CD4-positive, alpha-beta T cell (primary cell): ENCODE results near the gene SLC66A3. TPM values are rescaled to one million over a fixed set of nuclear protein-coding genes. Genes with fewer than 3 reads are reported as not detected.

Experiments
- ATAC-seq: fragments of 200-7000 bp; cut with Tn5 transposase; one replicate; pipeline ENCODE4 v1.10.0; 2022; ENCODE audit warnings: mild to moderate bottlenecking; ENCODE audit not compliant: poor library complexity
- CTCF ChIA-PET: fragments of 350-600 bp; sonication (Branson Sonifier 250); formaldehyde crosslinking; loops from one replicate; lab custom pipeline; 2021; ENCODE audit warnings: antibody characterized with exemption, inconsistent platforms; lab: Charles Lee
- POLR2A ChIA-PET: fragments of 350-600 bp; sonication (Branson Sonifier 250); formaldehyde crosslinking; loops from one replicate; lab custom pipeline; 2021; ENCODE audit warnings: antibody characterized with exemption, inconsistent platforms; lab: Charles Lee
- DNase-seq, 14 experiments: peaks; one replicate each; pipeline ENCODE4 v3.0.0-alpha.2; 2013 to 2020; ENCODE audit warnings: mixed read lengths in 2 of 14
- H3K27ac ChIP-seq, 2 donors: one replicate each; pipeline versions ENCODE4 v1.5.1 to v1.7.0; 2013; ENCODE audit warnings: low read length in 2 of 2, low read depth in 1 of 2, mild to moderate bottlenecking in 1 of 2
- H3K27me3 ChIP-seq, 2 experiments: 1 replicate in 1 of 2; 2 replicates in 1 of 2; pipeline versions ENCODE4 v1.6.1 to v1.7.0; 2013; ENCODE audit warnings: low read length in 2 of 2, control low read depth in 1 of 2, mild to moderate bottlenecking in 1 of 2, moderate library complexity in 1 of 2; ENCODE audit not compliant: insufficient read depth in 2 of 2, control insufficient read depth in 1 of 2
- H3K36me3 ChIP-seq: one replicate; pipeline ENCODE4 v1.6.1; 2013; ENCODE audit warnings: low read length, control low read depth; ENCODE audit not compliant: insufficient read depth
- H3K4me1 ChIP-seq: one replicate; pipeline ENCODE4 v1.6.1; 2013; ENCODE audit warnings: low read length, control low read depth; ENCODE audit not compliant: insufficient read depth
- H3K4me3 ChIP-seq: one replicate; pipeline ENCODE4 v1.5.1; 2013; ENCODE audit warnings: mild to moderate bottlenecking, low read length, moderate library complexity
- H3K9me3 ChIP-seq, 2 experiments: 1 replicate in 1 of 2; 2 replicates in 1 of 2; pipeline versions ENCODE4 v1.6.1 to v1.7.0; 2013; ENCODE audit warnings: low read length in 2 of 2, mild to moderate bottlenecking in 2 of 2, control low read depth in 1 of 2, moderate library complexity in 1 of 2; ENCODE audit not compliant: control insufficient read depth in 1 of 2, insufficient read depth in 1 of 2
- H3K27ac Mint-ChIP-seq: one replicate; pipeline ENCODE4 v1.8.0; 2020; ENCODE audit warnings: mixed read lengths
- H3K27me3 Mint-ChIP-seq: one replicate; pipeline ENCODE4 v1.8.0; 2021; ENCODE audit warnings: mixed read lengths
- H3K36me3 Mint-ChIP-seq: one replicate; pipeline ENCODE4 v1.8.0; 2021; ENCODE audit warnings: low read depth, mixed read lengths
- H3K4me1 Mint-ChIP-seq: one replicate; pipeline ENCODE4 v1.8.0; 2021; ENCODE audit warnings: low read depth, mixed read lengths
- H3K4me3 Mint-ChIP-seq: one replicate; pipeline ENCODE4 v1.8.0; 2020; ENCODE audit warnings: mild to moderate bottlenecking, mixed read lengths
- H3K9me3 Mint-ChIP-seq: one replicate; pipeline ENCODE4 v1.8.0; 2020; ENCODE audit warnings: mixed read lengths
- intact Hi-C, 2 experiments: fragments of 100-400 bp; cut with DNase I in 1 of 2; cut with micrococcal nuclease in 1 of 2; formaldehyde crosslinking; loops; one replicate each; pipeline versions ENCODE4 v1.15.1 to v1.9.0; 2023 to 2025; cut with DNase I, micrococcal nuclease
- total RNA-seq, 174 experiments: library from RNA in 2 of 174; stranded (reverse) in 2 of 174; gene quantifications; one replicate each; pipeline ENCODE4 v1.2.3 and lab custom pipeline; 2021 to 2026
- TF ChIP-seq, protein P1 (sequence below): fragments of 200-600 bp; IDR thresholded peaks from one replicate; pipeline ENCODE4 v1.8.0; 2022; ENCODE audit warnings: antibody characterized with exemption, mild to moderate bottlenecking

The SLC66A3 gene
- total RNA-seq, 2 experiments from 2014 or later = 6.9 to 7.3 TPM

- Mint-ChIP-seq H3K4me3 (peak overlapping the region; percentile 89), H3K9me3 (no peaks in the 10 kb centered on the region), H3K36me3 (no peaks in the 10 kb centered on the region), H3K4me1 (peaks cover 40% of the 10 kb centered on the region), H3K27me3 (no peaks in the 10 kb centered on the region), H3K27ac (peak overlapping the region; percentile 85)
- ATAC-seq (no peak), DNase-seq (peak in 1 of 14 experiments; percentile 28)
- Histone ChIP-seq H3K4me3 (peak overlapping the region; percentile 55), H3K9me3 (no peaks in the 10 kb centered on the region), H3K27me3 (no peaks in the 10 kb centered on the region), H3K27ac (no peak overlapping the region), H3K4me1 (peaks cover 48% of the 10 kb centered on the region), H3K36me3 (no peaks in the 10 kb centered on the region)
- POLR2A ChIA-PET = interaction anchor here (0.6 to 4.9 kb wide), 13 partner anchors 12 to 450 kb away, joined by 3 to 64 read pairs (median 4); partner anchors contain the start of genes E2F6, PDIA6 and SLC66A3
- TF ChIP-seq, protein P1, sequence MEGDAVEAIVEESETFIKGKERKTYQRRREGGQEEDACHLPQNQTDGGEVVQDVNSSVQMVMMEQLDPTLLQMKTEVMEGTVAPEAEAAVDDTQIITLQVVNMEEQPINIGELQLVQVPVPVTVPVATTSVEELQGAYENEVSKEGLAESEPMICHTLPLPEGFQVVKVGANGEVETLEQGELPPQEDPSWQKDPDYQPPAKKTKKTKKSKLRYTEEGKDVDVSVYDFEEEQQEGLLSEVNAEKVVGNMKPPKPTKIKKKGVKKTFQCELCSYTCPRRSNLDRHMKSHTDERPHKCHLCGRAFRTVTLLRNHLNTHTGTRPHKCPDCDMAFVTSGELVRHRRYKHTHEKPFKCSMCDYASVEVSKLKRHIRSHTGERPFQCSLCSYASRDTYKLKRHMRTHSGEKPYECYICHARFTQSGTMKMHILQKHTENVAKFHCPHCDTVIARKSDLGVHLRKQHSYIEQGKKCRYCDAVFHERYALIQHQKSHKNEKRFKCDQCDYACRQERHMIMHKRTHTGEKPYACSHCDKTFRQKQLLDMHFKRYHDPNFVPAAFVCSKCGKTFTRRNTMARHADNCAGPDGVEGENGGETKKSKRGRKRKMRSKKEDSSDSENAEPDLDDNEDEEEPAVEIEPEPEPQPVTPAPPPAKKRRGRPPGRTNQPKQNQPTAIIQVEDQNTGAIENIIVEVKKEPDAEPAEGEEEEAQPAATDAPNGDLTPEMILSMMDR = no peak
- CTCF ChIA-PET = interaction anchor here (0.6 to 3.0 kb wide), 22 partner anchors 9 to 451 kb away, joined by 3 to 13 read pairs (median 4); partner anchors contain the start of genes E2F6, PDIA6 and SLC66A3
- intact Hi-C loops = loop anchor here (5.0 to 10.0 kb wide), 5 partner anchors 59 to 621 kb away; partner anchors contain the start of genes E2F6 (in 1 of the 2) and ROCK2 (in 1 of the 2)
Measured at GRCh38 chr2:11133238-11133935, 21.9 kb upstream of the SLC66A3 start.

GRCh38 chr2:11133936-11134320 lies 21.3 kb upstream of the SLC66A3 start:
- peaks cover 45% of the 10 kb centered on the region for H3K4me1 ChIP-seq
- ChIA-PET CTCF (interaction anchor here (2.1 to 2.7 kb wide), 2 partner anchors 18 to 49 kb away, joined by 10 read pairs; no protein-coding TSS in a partner anchor), POLR2A (interaction anchor here (1.0 to 4.9 kb wide), 4 partner anchors 21 to 369 kb away, joined by 3 to 64 read pairs (median 6); partner anchors contain the start of gene SLC66A3)
- DNase-seq = no peak
- Mint-ChIP-seq H3K4me3 (no peak overlapping the region), H3K27me3 (no peaks in the 10 kb centered on the region), H3K27ac (no peak overlapping the region), H3K36me3 (no peaks in the 10 kb centered on the region), H3K4me1 (peaks cover 35% of the 10 kb centered on the region), H3K9me3 (no peaks in the 10 kb centered on the region)
- intact Hi-C loops = loop anchor here (2.0 to 10.0 kb wide), 6 partner anchors 19 to 621 kb away; partner anchors contain the start of genes E2F6 (in 1 of the 2) and ROCK2 (in 1 of the 2)
- TF ChIP-seq, protein P1 = no peak
- no peaks in the 10 kb centered on the region for H3K27me3 ChIP-seq
- no peak for ATAC-seq
- no peaks in the 10 kb centered on the region for H3K36me3 ChIP-seq
- H3K27ac ChIP-seq = no peak overlapping the region
- no peaks in the 10 kb centered on the region for H3K9me3 ChIP-seq
- no peak overlapping the region for H3K4me3 ChIP-seq

DNA sequence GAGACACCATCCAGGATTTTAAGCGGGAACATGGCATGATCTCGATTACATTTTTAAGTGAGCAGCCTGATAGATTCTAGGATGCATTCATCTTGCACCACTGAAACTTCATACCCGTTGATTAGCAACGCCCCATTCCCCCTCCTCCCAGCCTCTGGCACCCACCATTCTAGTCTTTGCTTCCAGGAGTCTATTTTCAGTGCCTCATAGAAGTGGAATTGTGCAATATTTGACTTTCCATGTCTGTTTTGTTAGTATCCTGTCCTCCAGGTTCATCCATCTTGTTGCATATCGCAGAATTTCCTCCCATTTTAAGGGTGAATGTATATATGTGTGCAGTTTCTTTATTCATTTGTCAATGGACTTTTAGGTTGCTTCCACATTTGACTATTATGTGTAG lies 20.9 kb upstream of the SLC66A3 start:
- Mint-ChIP-seq H3K9me3 (no peaks in the 10 kb centered on the region), H3K4me3 (peak overlapping the region; percentile 26), H3K36me3 (no peaks in the 10 kb centered on the region), H3K4me1 (peaks cover 33% of the 10 kb centered on the region), H3K27ac (no peak overlapping the region), H3K27me3 (no peaks in the 10 kb centered on the region)
- Histone ChIP-seq H3K4me1 (peaks cover 43% of the 10 kb centered on the region), H3K27ac (no peak overlapping the region), H3K4me3 (no peak overlapping the region), H3K9me3 (no peaks in the 10 kb centered on the region), H3K27me3 (no peaks in the 10 kb centered on the region), H3K36me3 (no peaks in the 10 kb centered on the region)
- intact Hi-C loops = loop anchor here (2.0 to 10.0 kb wide), 6 partner anchors 18 to 620 kb away; partner anchors contain the start of genes E2F6 (in 1 of the 2) and ROCK2 (in 1 of the 2)
- TF ChIP-seq, protein P1 = no peak
- POLR2A ChIA-PET = interaction anchor here (1.0 to 1.6 kb wide), 2 partner anchors 28 to 209 kb away, joined by 5 to 6 read pairs; no protein-coding TSS in a partner anchor
- ATAC-seq (no peak), DNase-seq (no peak)
- CTCF ChIA-PET = interaction anchor here (2.7 kb wide), 1 partner anchor 18 kb away, joined by 10 read pairs; no protein-coding TSS in a partner anchor
